Measurements from ENCODE around the gene UCKL1. TPM values are rescaled to one million over a fixed set of nuclear protein-coding genes. Genes with fewer than 3 reads are reported as not detected.

UCKL1 gene
- total RNA-seq, 3 donors from 2014 or later (not counting 1 experiment from before 2014, with no cell fraction given), result 49.9 to 58.1 (median 49.9) TPM

DNA sequence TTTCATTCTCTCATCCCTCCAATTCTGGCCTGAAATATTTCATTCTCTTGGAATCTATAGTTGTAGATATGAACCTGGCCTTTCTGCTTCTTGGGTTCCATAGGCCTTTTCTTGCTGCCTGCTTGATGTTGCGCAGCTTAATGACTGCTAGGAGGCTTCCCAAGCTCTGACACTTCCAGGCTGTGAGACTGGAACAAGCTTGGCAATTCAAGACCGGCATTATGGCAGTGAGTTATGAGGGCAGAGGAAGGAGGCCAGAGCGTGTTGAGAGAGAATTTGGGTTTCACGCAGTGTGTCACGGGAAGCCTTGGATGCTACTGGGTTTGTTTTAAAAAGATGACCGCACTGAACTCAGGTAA lies 62.2 kb downstream of the UCKL1 start:
- Mint-ChIP-seq H3K27ac (peak overlapping the region; percentile 79 to 86), H3K4me3 (peak overlapping the region; percentile 90), H3K36me3 (no peaks in the 10 kb centered on the region), H3K9me3 (no peaks in the 10 kb centered on the region), H3K27me3 (ENCODE audit: low read depth in 2 of 2) (no peaks in the 10 kb centered on the region), H3K4me1 (peaks cover 34% of the 10 kb centered on the region in 2 donors)
- Histone ChIP-seq H3K27me3 (ENCODE audit: control insufficient read depth, insufficient read depth, low read length) (no peaks in the 10 kb centered on the region), H3K4me3 (ENCODE audit: low read length) (no peak overlapping the region), H3K9me3 (ENCODE audit: control insufficient read depth, insufficient read depth, low read length) (no peaks in the 10 kb centered on the region), H3K36me3 (ENCODE audit: control insufficient read depth, insufficient read depth, low read length) (peaks cover 22% of the 10 kb centered on the region), H3K4me1 (ENCODE audit: control insufficient read depth, insufficient read depth, low read length) (peaks cover 33% of the 10 kb centered on the region), H3K27ac (ENCODE audit: low read length) (no peak overlapping the region)
- WGBS (ENCODE audit: insufficient coverage), result 55% methylated on average over 6 of the region's 6 CpGs
- TF ChIP-seq, protein P1, sequence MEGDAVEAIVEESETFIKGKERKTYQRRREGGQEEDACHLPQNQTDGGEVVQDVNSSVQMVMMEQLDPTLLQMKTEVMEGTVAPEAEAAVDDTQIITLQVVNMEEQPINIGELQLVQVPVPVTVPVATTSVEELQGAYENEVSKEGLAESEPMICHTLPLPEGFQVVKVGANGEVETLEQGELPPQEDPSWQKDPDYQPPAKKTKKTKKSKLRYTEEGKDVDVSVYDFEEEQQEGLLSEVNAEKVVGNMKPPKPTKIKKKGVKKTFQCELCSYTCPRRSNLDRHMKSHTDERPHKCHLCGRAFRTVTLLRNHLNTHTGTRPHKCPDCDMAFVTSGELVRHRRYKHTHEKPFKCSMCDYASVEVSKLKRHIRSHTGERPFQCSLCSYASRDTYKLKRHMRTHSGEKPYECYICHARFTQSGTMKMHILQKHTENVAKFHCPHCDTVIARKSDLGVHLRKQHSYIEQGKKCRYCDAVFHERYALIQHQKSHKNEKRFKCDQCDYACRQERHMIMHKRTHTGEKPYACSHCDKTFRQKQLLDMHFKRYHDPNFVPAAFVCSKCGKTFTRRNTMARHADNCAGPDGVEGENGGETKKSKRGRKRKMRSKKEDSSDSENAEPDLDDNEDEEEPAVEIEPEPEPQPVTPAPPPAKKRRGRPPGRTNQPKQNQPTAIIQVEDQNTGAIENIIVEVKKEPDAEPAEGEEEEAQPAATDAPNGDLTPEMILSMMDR (IDR thresholded peaks at IDR 0.05), result no peak
- intact Hi-C loops (cut with micrococcal nuclease), result no loop called here
- no peak for ATAC-seq
- no peak for DNase-seq

DNA sequence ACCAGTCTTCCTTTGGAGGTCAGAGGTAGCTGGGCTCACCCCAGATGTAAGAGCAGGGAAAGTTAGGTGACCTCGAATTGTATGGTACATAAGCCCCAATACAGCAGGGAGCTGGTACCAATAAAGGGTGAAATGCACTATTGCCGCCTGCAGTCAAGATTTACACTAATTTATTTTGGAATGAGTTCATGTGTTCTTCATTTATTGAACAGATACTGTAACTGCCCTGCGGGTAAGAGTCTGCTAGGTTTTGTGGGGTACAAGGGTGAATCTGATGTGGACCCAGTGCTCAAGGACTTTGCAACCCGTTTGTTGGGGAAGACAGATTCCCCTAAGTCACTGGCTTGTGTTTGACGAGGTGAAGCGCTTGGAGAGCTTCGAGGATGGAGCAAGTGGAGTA lies 63.8 kb downstream of the UCKL1 start:
- Mint-ChIP-seq H3K27me3 (ENCODE audit: low read depth in 2 of 2) (no peaks in the 10 kb centered on the region), H3K36me3 (no peaks in the 10 kb centered on the region), H3K4me1 (peaks cover 21 to 22% of the 10 kb centered on the region in 2 donors), H3K9me3 (no peaks in the 10 kb centered on the region), H3K4me3 (no peak overlapping the region), H3K27ac (no peak overlapping the region)
- ATAC-seq (no peak), DNase-seq (no peak)
- H3K4me3 ChIP-seq (ENCODE audit: low read length), result no peak overlapping the region
- no peaks in the 10 kb centered on the region for H3K9me3 ChIP-seq (ENCODE audit: control insufficient read depth, insufficient read depth, low read length)
- 93% methylated on average over 7 of the region's 7 CpGs for WGBS (ENCODE audit: insufficient coverage)
- no peaks in the 10 kb centered on the region for H3K27me3 ChIP-seq (ENCODE audit: control insufficient read depth, insufficient read depth, low read length)
- H3K27ac ChIP-seq (ENCODE audit: low read length), result no peak overlapping the region
- peaks cover 28% of the 10 kb centered on the region for H3K36me3 ChIP-seq (ENCODE audit: control insufficient read depth, insufficient read depth, low read length)
- TF ChIP-seq, protein P1 (IDR thresholded peaks at IDR 0.05), result no peak
- H3K4me1 ChIP-seq (ENCODE audit: control insufficient read depth, insufficient read depth, low read length), result peaks cover 23% of the 10 kb centered on the region
- intact Hi-C loops (cut with micrococcal nuclease), result no loop called here

DNA sequence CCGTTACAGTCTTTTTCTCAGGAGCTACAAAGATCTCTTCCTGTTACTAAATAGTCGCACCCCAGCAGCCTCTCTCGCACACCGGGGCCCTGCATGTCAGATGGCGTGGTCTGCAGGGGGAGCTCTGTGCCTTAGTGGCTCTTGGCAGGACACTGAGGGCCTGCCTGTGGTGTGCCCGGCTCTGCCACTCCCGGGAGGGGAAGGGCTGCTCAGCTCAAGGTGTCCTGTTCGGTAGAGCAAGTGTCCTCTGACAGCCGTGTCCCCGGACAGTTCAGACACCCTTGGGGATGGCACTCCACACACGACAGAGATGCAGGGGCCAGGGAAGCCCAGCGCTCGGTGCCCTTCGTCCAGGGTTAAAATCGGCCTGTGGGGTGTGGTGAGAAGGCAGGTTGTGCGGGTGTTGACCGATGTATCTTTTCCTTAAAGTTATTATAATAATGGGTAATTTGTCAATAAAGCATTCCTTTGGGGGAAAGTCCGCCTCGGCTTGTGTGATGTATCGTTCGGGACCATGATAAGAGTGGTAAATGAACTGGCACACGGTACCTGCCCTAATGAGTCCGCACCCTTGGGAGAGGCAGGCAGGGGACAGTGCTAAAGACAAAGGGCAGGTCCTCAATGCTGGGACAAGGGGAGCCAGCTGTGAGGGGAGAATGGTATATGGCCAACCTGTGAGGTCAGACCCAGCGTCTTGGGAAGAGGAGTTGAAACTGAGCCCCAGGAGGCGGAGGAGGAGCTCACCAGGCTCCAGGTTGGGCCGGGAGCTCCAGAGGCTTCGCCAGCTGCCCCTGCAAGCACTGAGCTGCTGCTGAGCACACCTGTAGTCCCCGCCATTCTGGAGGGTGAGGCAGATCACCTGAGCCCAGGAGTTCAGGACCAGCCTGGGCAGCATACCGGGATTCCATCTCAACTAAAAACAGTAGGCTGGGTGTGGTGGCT lies 64.9 kb downstream of the UCKL1 start:
- Histone ChIP-seq H3K4me1 (ENCODE audit: control insufficient read depth, insufficient read depth, low read length) (peaks cover 12% of the 10 kb centered on the region), H3K36me3 (ENCODE audit: control insufficient read depth, insufficient read depth, low read length) (peaks cover 32% of the 10 kb centered on the region), H3K9me3 (ENCODE audit: control insufficient read depth, insufficient read depth, low read length) (no peaks in the 10 kb centered on the region), H3K27me3 (ENCODE audit: control insufficient read depth, insufficient read depth, low read length) (no peaks in the 10 kb centered on the region), H3K4me3 (ENCODE audit: low read length) (no peak overlapping the region), H3K27ac (ENCODE audit: low read length) (no peak overlapping the region)
- Mint-ChIP-seq H3K36me3 (no peaks in the 10 kb centered on the region), H3K27me3 (ENCODE audit: low read depth in 2 of 2) (no peaks in the 10 kb centered on the region), H3K9me3 (no peaks in the 10 kb centered on the region), H3K4me3 (no peak overlapping the region), H3K4me1 (peaks cover 13 to 15% of the 10 kb centered on the region in 2 donors), H3K27ac (no peak overlapping the region)
- DNase-seq (no peak), ATAC-seq (no peak)
- intact Hi-C loops (cut with micrococcal nuclease), result no loop called here
- WGBS (ENCODE audit: insufficient coverage), result 93% methylated on average over 29 of the region's 29 CpGs
- TF ChIP-seq, protein P1 (IDR thresholded peaks at IDR 0.05), result no peak
